Astrocyte (in vitro differentiated cells and primary cell): ENCODE data around the gene ZNF48. TPM values are rescaled to one million over a fixed set of nuclear protein-coding genes. Genes with fewer than 3 reads are reported as not detected.

ENCODE experiments used
- DNase-seq: peaks from one replicate; pipeline ENCODE4 v3.0.0-alpha.2; 2010; ENCODE audit warnings: low read depth
- FAIRE-seq: peaks from 2 replicates; lab custom pipeline; 2011; peaks lifted over from hg19 to GRCh38; lab: Jason Lieb, UNC
- H2AFZ ChIP-seq: 2 replicates; pipeline ENCODE4 v1.6.0; 2012; ENCODE audit warnings: low read depth, low read length, inconsistent platforms
- H3K27ac ChIP-seq: 2 replicates; pipeline ENCODE4 v1.5.1; 2011; ENCODE audit warnings: low read depth, low read length, inconsistent platforms
- H3K27me3 ChIP-seq: 2 replicates; pipeline ENCODE4 v1.6.0; 2011; ENCODE audit warnings: low read length, inconsistent platforms; ENCODE audit not compliant: insufficient read depth
- H3K36me3 ChIP-seq: 2 replicates; pipeline ENCODE4 v1.5.1; 2011; ENCODE audit warnings: low read length, inconsistent platforms; ENCODE audit not compliant: insufficient read depth
- H3K4me1 ChIP-seq: 2 replicates; pipeline ENCODE4 v1.5.1; 2011; ENCODE audit warnings: low read length, inconsistent platforms; ENCODE audit not compliant: insufficient read depth
- H3K4me2 ChIP-seq: 2 replicates; pipeline ENCODE4 v1.6.0; 2012; ENCODE audit warnings: low read length, inconsistent platforms
- H3K4me3 ChIP-seq: 2 replicates; pipeline ENCODE4 v1.5.1; 2011; ENCODE audit warnings: low read depth, mild to moderate bottlenecking, low read length, inconsistent platforms; ENCODE audit not compliant: insufficient read depth
- H3K79me2 ChIP-seq: 2 replicates; pipeline ENCODE4 v1.6.0; 2012; ENCODE audit warnings: mild to moderate bottlenecking, low read length, inconsistent platforms; ENCODE audit not compliant: insufficient read depth
- H3K9ac ChIP-seq: 2 replicates; pipeline ENCODE4 v1.6.0; 2012; ENCODE audit warnings: mild to moderate bottlenecking, low read length, inconsistent platforms
- H3K9me3 ChIP-seq: 2 replicates; pipeline ENCODE4 v1.5.1; 2012; ENCODE audit warnings: low read depth, mild to moderate bottlenecking, low read length, inconsistent platforms; ENCODE audit not compliant: insufficient read depth
- H4K20me1 ChIP-seq: 2 replicates; pipeline ENCODE4 v1.6.0; 2012; ENCODE audit warnings: low read length, inconsistent platforms; ENCODE audit not compliant: insufficient read depth
- H3K27ac Mint-ChIP-seq: one replicate; pipeline ENCODE4 v1.8.0; 2021; ENCODE audit warnings: mild to moderate bottlenecking, mixed read lengths; ENCODE audit not compliant: unreplicated experiment
- H3K27me3 Mint-ChIP-seq: one replicate; pipeline ENCODE4 v1.8.0; 2021; ENCODE audit warnings: low read depth, mixed read lengths; ENCODE audit not compliant: unreplicated experiment
- H3K36me3 Mint-ChIP-seq: one replicate; pipeline ENCODE4 v1.8.0; 2021; ENCODE audit warnings: low read depth, mixed read lengths; ENCODE audit not compliant: unreplicated experiment
- H3K4me1 Mint-ChIP-seq: one replicate; pipeline ENCODE4 v1.8.0; 2021; ENCODE audit warnings: low read depth, mixed read lengths; ENCODE audit not compliant: unreplicated experiment
- H3K4me3 Mint-ChIP-seq: one replicate; pipeline ENCODE4 v1.8.0; 2021; ENCODE audit warnings: mild to moderate bottlenecking, moderate library complexity, mixed read lengths; ENCODE audit not compliant: unreplicated experiment
- H3K9me3 Mint-ChIP-seq: one replicate; pipeline ENCODE4 v1.8.0; 2021; ENCODE audit warnings: mild to moderate bottlenecking, mixed read lengths; ENCODE audit not compliant: unreplicated experiment
- EZH2 ChIP-seq: IDR thresholded peaks from 2 replicates; pipeline ENCODE4 v1.6.1; 2012; ENCODE audit warnings: mild to moderate bottlenecking, low read length, inconsistent platforms; ENCODE audit not compliant: insufficient read depth
- total RNA-seq: library from RNA; stranded (reverse); gene quantifications from 2 replicates; pipeline ENCODE4 v1.2.1, GENCODE V29; 2021
- TF ChIP-seq, protein P1 (sequence below): IDR thresholded peaks from 2 replicates; pipeline ENCODE4 v1.5.1; 2011; ENCODE audit warnings: low read depth, mild to moderate bottlenecking, inconsistent platforms, low read length, moderate library complexity; ENCODE audit not compliant: insufficient read depth

Gene ZNF48
- total RNA-seq, 1 donor from 2014 or later = 19.5 TPM

DNA sequence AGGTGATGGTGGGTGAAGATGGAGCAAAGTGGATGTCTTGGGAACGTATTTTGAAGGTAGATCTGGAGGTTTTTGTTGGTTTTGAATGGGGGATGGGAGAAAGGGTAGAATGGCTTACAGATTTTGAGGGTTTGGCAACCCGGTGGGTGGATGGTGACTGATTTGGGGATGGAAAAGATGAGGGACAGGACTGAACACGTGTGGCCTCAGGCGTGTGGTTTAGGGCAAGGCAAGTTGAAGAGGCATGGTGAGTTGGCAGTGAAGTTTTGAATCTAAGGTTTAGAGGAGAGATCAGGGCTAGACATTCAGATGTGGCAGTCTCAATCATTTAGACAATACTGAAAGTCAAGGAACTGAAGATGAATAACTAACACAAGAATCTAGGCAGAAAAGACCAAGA, 39.6 kb downstream of the ZNF48 start:
- Histone ChIP-seq H3K4me2 (no peak overlapping the region), H3K27ac (no peak overlapping the region), H3K36me3 (no peaks in the 10 kb centered on the region), H2AFZ (no peak overlapping the region), H3K9me3 (no peaks in the 10 kb centered on the region), H3K9ac (no peak overlapping the region), H3K4me3 (no peak overlapping the region), H3K4me1 (peaks cover 3% of the 10 kb centered on the region), H3K79me2 (no peaks in the 10 kb centered on the region), H4K20me1 (no peaks in the 10 kb centered on the region), H3K27me3 (peaks cover 2% of the 10 kb centered on the region)
- Mint-ChIP-seq H3K4me3 (no peak overlapping the region), H3K36me3 (no peaks in the 10 kb centered on the region), H3K4me1 (no peaks in the 10 kb centered on the region), H3K9me3 (no peaks in the 10 kb centered on the region), H3K27ac (no peak overlapping the region), H3K27me3 (peaks cover 17% of the 10 kb centered on the region)
- no peak for DNase-seq
- FAIRE-seq = no peak
- TF ChIP-seq EZH2 = no peak
- TF ChIP-seq, protein P1, sequence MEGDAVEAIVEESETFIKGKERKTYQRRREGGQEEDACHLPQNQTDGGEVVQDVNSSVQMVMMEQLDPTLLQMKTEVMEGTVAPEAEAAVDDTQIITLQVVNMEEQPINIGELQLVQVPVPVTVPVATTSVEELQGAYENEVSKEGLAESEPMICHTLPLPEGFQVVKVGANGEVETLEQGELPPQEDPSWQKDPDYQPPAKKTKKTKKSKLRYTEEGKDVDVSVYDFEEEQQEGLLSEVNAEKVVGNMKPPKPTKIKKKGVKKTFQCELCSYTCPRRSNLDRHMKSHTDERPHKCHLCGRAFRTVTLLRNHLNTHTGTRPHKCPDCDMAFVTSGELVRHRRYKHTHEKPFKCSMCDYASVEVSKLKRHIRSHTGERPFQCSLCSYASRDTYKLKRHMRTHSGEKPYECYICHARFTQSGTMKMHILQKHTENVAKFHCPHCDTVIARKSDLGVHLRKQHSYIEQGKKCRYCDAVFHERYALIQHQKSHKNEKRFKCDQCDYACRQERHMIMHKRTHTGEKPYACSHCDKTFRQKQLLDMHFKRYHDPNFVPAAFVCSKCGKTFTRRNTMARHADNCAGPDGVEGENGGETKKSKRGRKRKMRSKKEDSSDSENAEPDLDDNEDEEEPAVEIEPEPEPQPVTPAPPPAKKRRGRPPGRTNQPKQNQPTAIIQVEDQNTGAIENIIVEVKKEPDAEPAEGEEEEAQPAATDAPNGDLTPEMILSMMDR = no peak

DNA sequence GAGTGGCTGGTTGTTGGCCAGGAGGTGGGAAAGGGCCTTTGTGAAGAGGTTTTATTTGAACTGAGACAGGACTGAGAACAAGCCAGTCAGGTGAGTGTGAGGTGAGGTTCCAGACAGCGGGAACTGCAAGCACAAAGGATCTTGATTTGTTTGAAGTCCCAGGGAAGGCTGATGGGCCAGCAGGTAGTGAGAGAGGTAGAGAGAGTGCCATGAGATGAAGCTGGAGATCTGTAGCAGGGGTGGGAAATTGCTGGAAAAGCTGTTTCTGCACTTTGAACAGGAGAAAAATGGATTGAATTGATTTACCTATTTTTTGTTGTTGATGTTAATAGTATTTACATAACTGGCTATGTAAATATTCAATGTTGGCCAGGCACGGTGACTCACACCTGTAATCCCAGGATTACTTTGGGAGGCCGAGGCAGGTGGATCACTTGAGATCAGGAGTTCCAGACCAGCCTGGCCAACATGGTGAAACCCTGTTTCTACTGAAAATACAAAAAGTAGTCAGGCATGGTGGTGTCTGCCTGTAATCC, 42.4 kb downstream of the ZNF48 start:
- DNase-seq = no peak
- no peak for FAIRE-seq
- Mint-ChIP-seq H3K36me3 (no peaks in the 10 kb centered on the region), H3K27ac (no peak overlapping the region), H3K4me3 (no peak overlapping the region), H3K4me1 (no peaks in the 10 kb centered on the region), H3K9me3 (no peaks in the 10 kb centered on the region), H3K27me3 (peaks cover 17% of the 10 kb centered on the region)
- H3K27me3 ChIP-seq = peaks cover 2% of the 10 kb centered on the region
- H3K9me3 ChIP-seq = no peaks in the 10 kb centered on the region
- no peak overlapping the region for H3K9ac ChIP-seq
- no peak overlapping the region for H2AFZ ChIP-seq
- H3K27ac ChIP-seq = no peak overlapping the region
- no peaks in the 10 kb centered on the region for H3K4me1 ChIP-seq
- no peaks in the 10 kb centered on the region for H3K36me3 ChIP-seq
- no peaks in the 10 kb centered on the region for H3K79me2 ChIP-seq
- no peak overlapping the region for H3K4me2 ChIP-seq
- H3K4me3 ChIP-seq = no peak overlapping the region
- H4K20me1 ChIP-seq = no peaks in the 10 kb centered on the region
- TF ChIP-seq EZH2 = no peak
- TF ChIP-seq, protein P1 = no peak

DNA sequence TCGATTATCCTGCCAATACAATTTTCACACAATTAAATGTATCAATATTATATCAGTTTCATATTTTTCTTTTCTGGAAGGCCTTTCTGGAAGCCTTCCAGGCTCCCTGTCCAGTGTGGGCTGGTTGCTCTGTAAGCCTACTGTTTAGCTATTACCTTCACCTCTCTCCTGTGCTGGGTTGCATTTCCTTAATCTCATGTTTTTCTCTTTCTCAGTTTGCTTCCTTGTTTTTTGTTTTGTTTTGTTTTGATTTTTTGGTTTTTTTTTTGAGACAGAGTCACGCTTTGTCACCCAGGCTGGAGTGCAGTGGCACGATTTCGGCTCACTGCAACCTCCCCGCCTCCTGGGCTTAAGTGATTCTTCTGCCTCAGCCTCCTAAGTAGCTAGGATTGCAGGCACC, 43.6 kb downstream of the ZNF48 start:
- H3K4me3 Mint-ChIP-seq = no peak overlapping the region
- Histone ChIP-seq H2AFZ (no peak overlapping the region), H3K27me3 (peaks cover 2% of the 10 kb centered on the region), H3K27ac (no peak overlapping the region), H3K79me2 (no peaks in the 10 kb centered on the region), H3K36me3 (no peaks in the 10 kb centered on the region), H3K4me3 (no peak overlapping the region), H3K9ac (no peak overlapping the region), H3K4me2 (no peak overlapping the region), H3K4me1 (no peaks in the 10 kb centered on the region), H4K20me1 (no peaks in the 10 kb centered on the region), H3K9me3 (no peaks in the 10 kb centered on the region)
- no peaks in the 10 kb centered on the region for H3K9me3 Mint-ChIP-seq
- H3K27me3 Mint-ChIP-seq = peaks cover 10% of the 10 kb centered on the region
- FAIRE-seq = no peak
- H3K27ac Mint-ChIP-seq = no peak overlapping the region
- peaks cover 6% of the 10 kb centered on the region for H3K36me3 Mint-ChIP-seq
- DNase-seq = no peak
- TF ChIP-seq EZH2 = no peak
- TF ChIP-seq, protein P1 = no peak
- H3K4me1 Mint-ChIP-seq = peaks cover 3% of the 10 kb centered on the region
